ENCODE measurements around the gene UNCX.

- TF ChIP-seq EZH2 (IDR thresholded peaks at IDR 0.05; ENCODE audit: insufficient read depth, poor library complexity, severe bottlenecking): no peak
- TF ChIP-seq EZH2phosphoT487 (IDR thresholded peaks at IDR 0.05; ENCODE audit: insufficient read depth, low read depth): no peak
These were observed 7.6 kb upstream of the UNCX start for GRCh38 chr7:1225030-1225429.

Data from GM23248 (cell line).